ENCODE data around the gene CERS3. TPM values are rescaled to one million over a fixed set of nuclear protein-coding genes. Genes with fewer than 3 reads are reported as not detected.
"Not testable (repeated sequence)": the region's sequence is repeated elsewhere in the genome, so short reads cannot be mapped to it uniquely, and the experiment has no call there.

Gene CERS3
- polyA plus RNA-seq, 3 donors: 0.10 to 0.25 TPM; not detected in 1

GRCh38 chr15:100471933-100472332, 56.8 kb downstream of the CERS3 start:
- no peak for DNase-seq (ENCODE audit: low read depth in 3 of 3, low spot score in 2 of 3)

DNA sequence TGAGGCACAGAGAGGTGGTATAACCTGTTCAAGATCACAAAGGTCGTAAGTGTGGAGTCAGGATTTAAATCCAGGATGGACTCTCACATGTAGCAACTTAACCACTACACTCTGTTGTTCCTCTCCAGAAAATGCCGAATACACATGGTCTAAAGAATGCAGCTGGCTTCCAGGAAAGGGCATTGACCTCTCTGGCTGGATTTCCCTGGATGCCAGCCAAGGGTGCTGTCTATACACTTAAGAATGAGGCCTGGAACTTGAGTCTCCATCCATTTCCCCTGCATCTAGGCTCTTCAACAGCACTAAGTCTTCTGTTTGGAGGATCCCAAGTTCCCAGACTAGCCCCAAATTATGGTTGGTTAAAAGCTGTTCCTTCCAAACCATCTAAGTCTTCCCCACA, 60.5 kb downstream of the CERS3 start:
- no peak for DNase-seq (ENCODE audit: low read depth in 3 of 3, low spot score in 2 of 3)

GRCh38 chr15:100466073-100466472, 62.7 kb downstream of the CERS3 start:
- DNase-seq (ENCODE audit: low read depth in 3 of 3, low spot score in 2 of 3): no peak

DNA sequence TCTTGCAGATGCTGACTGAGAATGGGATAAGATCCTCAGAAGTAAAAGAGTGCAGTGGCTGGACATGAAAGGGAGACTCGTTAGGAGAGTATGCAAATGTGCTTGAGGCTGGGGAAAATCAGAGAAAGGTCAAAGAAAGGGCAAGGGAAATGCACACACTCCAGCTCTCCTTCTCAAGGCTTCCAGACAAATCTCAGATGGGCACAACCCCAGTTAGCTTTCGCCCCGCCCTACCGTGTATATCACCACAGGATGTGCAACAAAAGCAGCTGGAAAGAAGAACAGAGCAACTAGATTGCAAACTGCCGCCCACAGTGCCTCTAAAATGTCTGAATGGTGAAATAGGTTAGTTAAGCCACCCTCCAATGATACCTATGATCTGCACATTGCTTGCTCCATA, 63.9 kb downstream of the CERS3 start:
- DNase-seq (ENCODE audit: low read depth in 3 of 3, low spot score in 2 of 3): no peak

DNA sequence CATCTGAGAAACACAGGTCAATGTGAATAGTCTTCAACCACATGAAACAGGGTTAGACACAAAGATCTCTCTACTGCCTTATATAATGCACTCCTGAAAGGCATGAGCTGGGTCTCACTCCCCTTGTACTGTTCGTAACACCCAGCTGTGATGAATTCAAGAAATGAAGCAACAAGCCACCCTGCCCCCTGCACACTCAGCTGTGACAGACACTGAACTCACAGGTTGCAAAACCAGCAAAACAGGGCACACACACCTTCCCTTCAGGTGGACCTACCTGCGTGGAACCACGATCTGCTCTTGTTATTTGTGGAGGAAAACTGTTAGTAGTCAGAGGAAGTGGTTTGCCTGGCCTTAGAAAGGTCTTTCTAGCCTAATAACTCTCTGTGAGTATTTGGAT, 64.5 kb downstream of the CERS3 start:
- DNase-seq (ENCODE audit: low read depth in 3 of 3, low spot score in 2 of 3): no peak

DNA sequence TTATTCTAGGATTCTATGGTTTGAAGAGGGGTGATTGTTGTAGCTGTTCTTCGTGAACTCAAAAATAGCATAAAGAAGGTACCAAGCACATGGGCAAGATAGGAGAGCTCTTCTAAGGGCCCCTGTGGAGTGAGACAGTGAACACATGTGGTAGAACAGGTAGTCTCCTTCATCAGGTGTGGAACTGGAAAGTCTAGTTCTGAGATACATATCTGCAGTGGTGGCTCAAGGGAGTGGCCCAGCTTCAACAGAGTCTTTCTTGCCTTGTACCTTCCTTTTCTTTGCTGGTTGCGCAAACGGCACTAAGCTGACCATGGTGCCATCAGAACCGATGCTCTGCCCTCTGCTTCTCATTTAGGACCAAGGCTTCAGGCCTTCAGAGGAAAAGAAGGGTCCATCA, 65.2 kb downstream of the CERS3 start:
- no peak for DNase-seq (ENCODE audit: low read depth in 3 of 3, low spot score in 2 of 3)

DNA sequence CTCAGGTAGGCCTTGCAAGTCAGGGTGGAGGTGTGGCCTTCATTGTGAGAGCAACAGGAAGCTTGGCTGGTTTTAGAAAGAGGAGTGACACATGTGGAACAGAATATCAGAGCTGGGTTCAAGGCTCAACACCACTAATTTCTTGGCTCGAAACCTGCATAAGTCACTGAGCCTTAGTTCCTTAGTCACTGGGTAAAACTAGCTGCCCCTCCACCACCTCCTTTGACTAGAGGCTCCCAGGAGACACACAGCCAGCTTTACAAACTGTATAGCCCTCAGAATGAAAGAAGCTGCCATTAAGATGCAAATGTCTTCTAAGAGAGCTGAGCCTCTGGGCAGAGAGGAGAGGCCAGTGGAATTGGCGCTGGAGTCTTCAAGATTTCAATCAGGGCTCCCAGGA, 67.7 kb downstream of the CERS3 start:
- DNase-seq (ENCODE audit: low read depth in 3 of 3, low spot score in 2 of 3): no peak

GRCh38 chr15:100457201-100457600, 71.5 kb downstream of the CERS3 start:
- DNase-seq (ENCODE audit: low read depth in 3 of 3, low spot score in 2 of 3): no peak

GRCh38 chr15:100454148-100454547, 74.6 kb downstream of the CERS3 start:
- no peak for DNase-seq (ENCODE audit: low read depth in 3 of 3, low spot score in 2 of 3)

DNA sequence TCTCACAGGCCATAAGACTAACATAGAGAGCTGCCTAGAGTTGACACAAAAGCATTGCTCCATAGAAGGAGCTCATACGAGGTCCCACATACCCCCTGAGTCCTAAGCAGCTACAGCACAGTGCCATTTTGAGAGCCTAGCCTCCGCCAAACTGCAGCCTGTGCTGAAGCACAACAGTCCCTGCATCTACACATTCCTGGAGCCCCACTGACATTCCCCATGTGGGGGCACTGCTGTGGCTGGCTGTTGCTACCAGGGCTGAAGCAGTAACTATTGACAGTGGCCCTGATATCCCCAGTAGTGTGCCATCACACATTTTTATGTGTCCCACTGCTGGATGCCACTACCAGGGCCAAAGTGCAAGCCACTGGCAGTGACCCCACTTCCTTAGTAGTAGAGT, 80.3 kb downstream of the CERS3 start:
- no peak for DNase-seq (ENCODE audit: low read depth in 3 of 3, low spot score in 2 of 3)

DNA sequence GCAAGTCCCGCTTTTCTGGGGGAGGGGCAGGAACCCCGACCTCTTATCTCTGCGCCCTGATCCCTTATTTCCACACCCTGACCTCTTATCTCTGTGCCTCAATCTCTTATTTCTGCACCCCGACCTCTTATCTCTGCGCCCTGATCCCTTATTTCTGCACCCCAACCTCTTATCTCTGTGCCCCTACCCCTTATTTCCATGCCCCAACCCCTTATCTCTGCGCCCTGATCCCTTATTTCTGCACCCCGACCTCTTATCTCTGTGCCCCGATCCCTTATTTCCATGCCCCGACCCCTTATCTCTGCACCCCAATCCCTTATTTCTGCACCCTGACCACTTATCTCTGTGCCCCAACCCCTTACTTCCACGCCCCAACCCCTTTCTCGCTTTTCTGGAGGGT, 87.7 kb downstream of the CERS3 start:
- not testable (repeated sequence) for DNase-seq (ENCODE audit: low read depth in 3 of 3, low spot score in 2 of 3)

- DNase-seq (ENCODE audit: low read depth in 3 of 3, low spot score in 2 of 3): no peak
These were observed 89.2 kb downstream of the CERS3 start for GRCh38 chr15:100439514-100439913.

DNA sequence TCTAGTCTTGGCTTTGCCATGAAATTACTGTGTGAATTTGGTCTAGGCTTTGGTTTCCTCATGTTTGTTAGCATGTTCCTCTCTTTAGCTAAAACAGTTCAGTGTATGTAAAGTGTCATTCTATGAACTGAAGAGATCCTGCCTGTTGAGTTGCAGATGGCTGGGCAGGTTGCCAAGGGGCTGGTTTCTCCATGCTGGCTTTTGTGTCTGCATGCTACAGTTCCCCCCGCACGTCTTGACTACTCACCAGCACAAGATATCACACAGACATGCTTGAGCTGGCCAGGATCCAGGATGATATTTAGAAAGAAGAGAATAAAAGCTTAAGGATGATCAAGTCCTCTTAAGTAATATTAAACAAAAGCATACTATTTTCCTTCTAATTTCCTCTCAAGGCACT, 90.2 kb downstream of the CERS3 start:
- DNase-seq (ENCODE audit: low read depth in 3 of 3, low spot score in 2 of 3): peak; percentile 44 to 57 (median 56)

- DNase-seq (ENCODE audit: low read depth in 3 of 3, low spot score in 2 of 3): no peak
These were observed 91.5 kb downstream of the CERS3 start for GRCh38 chr15:100437261-100437660.

- DNase-seq (ENCODE audit: low read depth in 3 of 3, low spot score in 2 of 3): no peak
These were observed 94.2 kb downstream of the CERS3 start for GRCh38 chr15:100434561-100434960.

- DNase-seq (ENCODE audit: low read depth in 3 of 3, low spot score in 2 of 3): no peak
These were observed 94.7 kb downstream of the CERS3 start for GRCh38 chr15:100434038-100434437.

DNA sequence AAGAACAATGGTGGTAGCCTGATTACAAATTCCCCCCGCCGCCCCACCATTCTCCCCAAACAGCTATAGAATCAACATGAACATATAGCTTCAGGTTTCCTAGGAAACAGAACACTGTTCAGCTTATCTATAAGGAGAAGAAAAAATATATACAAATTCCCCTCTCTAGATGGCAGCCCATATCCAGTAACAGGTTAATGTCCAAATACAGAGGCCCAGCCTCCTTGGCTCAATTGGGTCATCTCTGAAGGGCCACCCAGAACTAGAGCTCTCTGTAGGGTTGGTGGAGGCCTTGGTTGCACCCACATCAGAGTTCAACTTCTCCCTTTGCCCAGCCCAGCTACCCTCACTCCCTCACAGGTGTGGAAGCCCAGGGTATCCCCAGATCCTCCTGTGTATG, 95.4 kb downstream of the CERS3 start:
- DNase-seq (ENCODE audit: low read depth in 3 of 3, low spot score in 2 of 3): no peak

DNA sequence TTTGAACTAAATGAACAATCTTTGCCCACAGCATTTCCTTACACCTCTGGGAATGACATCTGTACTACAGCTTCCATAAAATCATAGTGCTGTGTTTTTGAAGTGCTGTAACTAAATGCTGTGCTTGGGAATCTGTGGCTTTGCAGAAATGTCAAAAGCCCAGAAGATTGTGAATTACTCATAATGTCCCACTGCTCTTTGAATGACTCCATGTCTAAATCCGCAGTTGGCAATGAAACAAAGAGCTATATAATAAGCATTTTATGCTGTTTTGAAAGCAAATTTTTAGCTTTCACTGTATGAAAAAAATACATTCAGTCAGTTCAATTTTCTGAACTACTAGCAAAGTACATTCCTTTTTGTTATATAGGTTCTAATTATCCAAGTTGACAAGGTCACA, 98.3 kb downstream of the CERS3 start:
- DNase-seq (ENCODE audit: low read depth in 3 of 3, low spot score in 2 of 3): no peak

GRCh38 chr15:100429116-100429728, 99.5 kb downstream of the CERS3 start:
- DNase-seq (ENCODE audit: low read depth in 3 of 3, low spot score in 2 of 3): no peak

- no peak for DNase-seq (ENCODE audit: low read depth in 3 of 3, low spot score in 2 of 3)
These were observed 101.8 kb downstream of the CERS3 start for GRCh38 chr15:100426937-100427336.

DNA sequence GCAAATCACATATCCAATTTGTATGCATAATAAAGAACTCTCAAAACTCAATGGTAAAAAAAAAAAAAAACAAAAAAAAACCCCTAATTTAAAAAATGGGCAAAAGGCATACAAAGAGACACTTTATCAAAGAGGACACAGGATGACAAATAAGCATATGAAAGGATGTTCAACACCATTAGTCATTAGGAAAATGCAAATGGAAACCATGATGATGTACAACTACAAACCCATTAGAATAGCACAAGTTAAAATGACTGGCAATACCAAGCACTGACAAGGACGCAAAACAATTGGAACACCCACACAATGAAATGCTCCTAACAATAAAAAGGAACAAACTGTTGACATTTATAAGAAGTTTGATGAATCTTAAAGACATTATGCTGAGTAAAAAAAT, 123.6 kb downstream of the CERS3 start:
- DNase-seq (ENCODE audit: low read depth in 3 of 3, low spot score in 2 of 3): no peak

GRCh38 chr15:100400996-100401395, 127.8 kb downstream of the CERS3 start:
- DNase-seq (ENCODE audit: low read depth in 3 of 3, low spot score in 2 of 3): no peak

DNA sequence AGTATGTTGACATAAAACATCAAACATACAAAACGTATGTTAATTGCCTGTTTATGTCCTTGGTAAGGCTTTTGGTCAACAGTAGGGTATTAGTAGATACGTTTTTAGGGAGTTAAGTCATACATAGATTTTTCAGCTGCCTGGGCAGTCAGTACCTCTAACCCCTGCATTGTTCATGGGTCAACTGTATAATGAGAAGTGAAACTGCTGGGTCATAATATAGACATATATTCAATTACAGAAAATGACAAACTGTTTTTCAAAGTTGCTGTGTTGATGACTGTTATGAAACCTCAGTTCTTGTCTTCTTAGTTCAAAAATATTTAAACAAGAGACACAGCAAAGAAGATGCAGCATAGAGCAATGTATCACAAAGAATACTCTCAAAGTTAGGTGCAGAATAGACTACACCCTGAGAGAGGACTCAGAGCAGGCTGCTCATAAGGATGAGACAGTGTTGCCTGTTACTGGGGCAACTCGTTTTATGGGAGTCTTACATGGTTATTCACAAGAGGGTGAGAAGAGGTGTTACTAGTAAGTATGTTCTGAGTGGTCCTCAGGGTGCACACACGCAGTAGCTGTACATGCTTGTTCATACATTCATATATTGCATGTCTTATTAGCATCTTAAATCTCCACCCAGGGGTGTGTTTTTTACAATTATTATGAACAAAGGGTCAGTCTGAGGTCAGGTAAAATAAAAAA, 133.9 kb downstream of the CERS3 start:
- DNase-seq (ENCODE audit: low read depth in 3 of 3, low spot score in 2 of 3): no peak
